ENCODE measurements around the gene SETD2. TPM values are rescaled to one million over a fixed set of nuclear protein-coding genes. Genes with fewer than 3 reads are reported as not detected.

Gene SETD2, protein sequence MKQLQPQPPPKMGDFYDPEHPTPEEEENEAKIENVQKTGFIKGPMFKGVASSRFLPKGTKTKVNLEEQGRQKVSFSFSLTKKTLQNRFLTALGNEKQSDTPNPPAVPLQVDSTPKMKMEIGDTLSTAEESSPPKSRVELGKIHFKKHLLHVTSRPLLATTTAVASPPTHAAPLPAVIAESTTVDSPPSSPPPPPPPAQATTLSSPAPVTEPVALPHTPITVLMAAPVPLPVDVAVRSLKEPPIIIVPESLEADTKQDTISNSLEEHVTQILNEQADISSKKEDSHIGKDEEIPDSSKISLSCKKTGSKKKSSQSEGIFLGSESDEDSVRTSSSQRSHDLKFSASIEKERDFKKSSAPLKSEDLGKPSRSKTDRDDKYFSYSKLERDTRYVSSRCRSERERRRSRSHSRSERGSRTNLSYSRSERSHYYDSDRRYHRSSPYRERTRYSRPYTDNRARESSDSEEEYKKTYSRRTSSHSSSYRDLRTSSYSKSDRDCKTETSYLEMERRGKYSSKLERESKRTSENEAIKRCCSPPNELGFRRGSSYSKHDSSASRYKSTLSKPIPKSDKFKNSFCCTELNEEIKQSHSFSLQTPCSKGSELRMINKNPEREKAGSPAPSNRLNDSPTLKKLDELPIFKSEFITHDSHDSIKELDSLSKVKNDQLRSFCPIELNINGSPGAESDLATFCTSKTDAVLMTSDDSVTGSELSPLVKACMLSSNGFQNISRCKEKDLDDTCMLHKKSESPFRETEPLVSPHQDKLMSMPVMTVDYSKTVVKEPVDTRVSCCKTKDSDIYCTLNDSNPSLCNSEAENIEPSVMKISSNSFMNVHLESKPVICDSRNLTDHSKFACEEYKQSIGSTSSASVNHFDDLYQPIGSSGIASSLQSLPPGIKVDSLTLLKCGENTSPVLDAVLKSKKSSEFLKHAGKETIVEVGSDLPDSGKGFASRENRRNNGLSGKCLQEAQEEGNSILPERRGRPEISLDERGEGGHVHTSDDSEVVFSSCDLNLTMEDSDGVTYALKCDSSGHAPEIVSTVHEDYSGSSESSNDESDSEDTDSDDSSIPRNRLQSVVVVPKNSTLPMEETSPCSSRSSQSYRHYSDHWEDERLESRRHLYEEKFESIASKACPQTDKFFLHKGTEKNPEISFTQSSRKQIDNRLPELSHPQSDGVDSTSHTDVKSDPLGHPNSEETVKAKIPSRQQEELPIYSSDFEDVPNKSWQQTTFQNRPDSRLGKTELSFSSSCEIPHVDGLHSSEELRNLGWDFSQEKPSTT (N-terminal part only)
- 43.5 and 203 TPM in 2 replicates for total RNA-seq (2011; cell fraction: chromatin; rRNA removed; ENCODE audit: low replicate concordance)
- 27.0 and 45.0 TPM in 2 replicates for total RNA-seq (2011; cell fraction: nucleolus; rRNA removed)
- 67.0 and 71.2 TPM in 2 replicates for total RNA-seq (2011; cell fraction: nucleoplasm; rRNA removed)
- 30.0 and 33.6 TPM in 2 replicates for total RNA-seq (2014; rRNA removed)
- total RNA-seq (2014; rRNA removed; fragmentation: Illumina TruSeq; extraction: Trizol): 43.8 and 47.8 TPM in 2 replicates
- 43.7 and 45.3 TPM in 2 replicates for total RNA-seq (2015; rRNA removed; fragmentation: Illumina TruSeq; extraction: Trizol)
- total RNA-seq (2021): 39.3 and 39.5 TPM in 2 replicates
- 22.8 and 25.2 TPM in 2 replicates for polyA plus RNA-seq (2011; rRNA removed)
- polyA plus RNA-seq (2011; cell fraction: cytosol; rRNA removed): 14.6 and 16.8 TPM in 2 replicates
- polyA plus RNA-seq (2011; cell fraction: nucleus; rRNA removed): 28.4 and 29.7 TPM in 2 replicates
- polyA plus RNA-seq (2012): 25.0 and 27.7 TPM in 2 replicates
- 38.6 and 44.0 TPM in 2 replicates for polyA plus RNA-seq (2014; fragmentation: Illumina TruSeq; extraction: Trizol)
- polyA plus RNA-seq (2014; fragmentation: Nextera tagmentation; extraction: Ambion mirVana): 10 to 100 TPM in 1 of 2 experiments, 1 to 10 TPM in 1; 8.2 to 11.0 TPM
- 23.0 and 24.6 TPM in 2 replicates for polyA plus RNA-seq (2014; rRNA removed)
- polyA minus RNA-seq (2011; rRNA and poly(A)+ RNA removed): 86.5 and 93.7 TPM in 2 replicates
- polyA minus RNA-seq (2011; cell fraction: cytosol; rRNA and poly(A)+ RNA removed): 32.7 and 35.5 TPM in 2 replicates
- 37.7 and 69.1 TPM in 2 replicates for polyA minus RNA-seq (2011; cell fraction: nucleus; rRNA and poly(A)+ RNA removed)
- percentile 87 among the genes with signal in this experiment for Bru-seq, nascent RNA
- BruChase-seq, experiment 1, labeled RNA remaining after a 2-hour chase: percentile 93 among the genes with signal in this experiment
- percentile 92 among the genes with signal in this experiment for BruChase-seq, experiment 2, labeled RNA remaining after a 6-hour chase
- long read RNA-seq, experiment 1, partial matches to known transcripts: 63 of 75 reads
- long read RNA-seq, experiment 1, other reads (novel, unspliced or antisense): 12 of 75 reads
- long read RNA-seq, experiment 2, partial matches to known transcripts: 23 of 27 reads
- long read RNA-seq, experiment 2, other reads (novel, unspliced or antisense): 4 of 27 reads
- long read RNA-seq, experiment 3, partial matches to known transcripts: 2 of 6 reads
- long read RNA-seq, experiment 3, other reads (novel, unspliced or antisense): 4 of 6 reads

GRCh38 chr3:47164007-47164881 is at the start of gene SETD2:
TSS of gene SETD2 (minus strand) at chr3:47164113. CDS start at chr3:47163924, 189 bp downstream.
- under 1% methylated on average over 60 of the region's 95 CpGs for WGBS (ENCODE audit: insufficient coverage, low coverage, missing lambda C conversion rate)
- Histone ChIP-seq H3K27ac (ENCODE audit: extremely low read depth, low read depth, low read length) (peak within 1 kb of the TSS; percentile 93), H2AFZ (ENCODE audit: low read depth, low read length) (peak within 1 kb of the TSS; percentile 88), H3K36me3 (ENCODE audit: control insufficient read depth, insufficient read depth, low read length) (peaks cover 18% of the 10 kb centered on the region; the same call in 2 of the 3 replicates), H3K4me2 (ENCODE audit: insufficient read depth, low read length) (peak within 1 kb of the TSS; percentile 92), H3K79me2 (ENCODE audit: control insufficient read depth, insufficient read depth, low read length) (peaks cover 71% of the 10 kb centered on the region), H3K4me1 (replicated peaks in 1 of 2; ENCODE audit: control insufficient read depth in 2 of 2, insufficient read depth in 2 of 2, low read length in 2 of 2) (peaks cover 28 to 32% of the 10 kb centered on the region in 2 experiments; a peak in 4 of 5 replicates), H3K27me3 (ENCODE audit: control insufficient read depth in 2 of 2, insufficient read depth in 2 of 2, low read length in 2 of 2) (no peaks in the 10 kb centered on the region), H3K9me3 (replicated peaks; ENCODE audit: control insufficient read depth, insufficient read depth, low read depth, low read length) (no peaks in the 10 kb centered on the region), H3K9ac (ENCODE audit: insufficient read depth in 1 of 2, low read depth in 2 of 2, low read length in 2 of 2) (peak within 1 kb of the TSS; percentile 96 to 99), H4K20me1 (replicated peaks; ENCODE audit: control insufficient read depth, insufficient read depth, low read length) (peaks cover 12% of the 10 kb centered on the region), H3K9me1 (ENCODE audit: control insufficient read depth, insufficient read depth, low read length) (no peaks in the 10 kb centered on the region), H3K4me3 (peak within 1 kb of the TSS; percentile 67)
- DNase-seq (ENCODE audit: extremely low read depth in 1 of 4, low spot score in 3 of 4): peak; percentile 94 to 96 (median 95)
- intact Hi-C loops (cut with micrococcal nuclease): loop anchor here (1.0 to 2.0 kb wide), 3 partner anchors 86 to 209 kb away; no protein-coding TSS in a partner anchor
- ChIA-PET CTCF (ENCODE audit: low intra/inter-chr PET ratio) (interaction anchor here (0.7 kb wide), 1 partner anchor 160 kb away, joined by 3 read pairs; no protein-coding TSS in a partner anchor), POLR2A (interaction anchor here (0.5 to 2.6 kb wide), 16 partner anchors 9 to 251 kb away, joined by 3 to 14 read pairs (median 4); no protein-coding TSS in a partner anchor)
- in situ Hi-C loops (cut with MboI): no loop called here
- peak; percentile 95 for ATAC-seq
- no TSS peak for BruUV-seq (replicated peaks)
- peak; percentile 70 for FAIRE-seq
- TF ChIP-seq PHF8 (IDR thresholded peaks at IDR 0.05; ENCODE audit: borderline replicate concordance, low read length) (peak; percentile 45; the same call in 1 of the 2 replicates), ZBTB1 (CRISPR knock-in tag; IDR thresholded peaks at IDR 0.05; ENCODE audit: borderline replicate concordance, low read depth) (no peak; the same call in 1 of the 2 replicates), ZNF253 (CRISPR knock-in tag; conservative IDR thresholded peaks at IDR 0.05) (no peak), NR1H2 (CRISPR knock-in tag; IDR thresholded peaks at IDR 0.05) (no peak), HNRNPH1 (optimal IDR thresholded peaks at IDR 0.05; ENCODE audit: low read depth, low read length) (no peak), KLF6 (CRISPR knock-in tag; IDR thresholded peaks at IDR 0.05; ENCODE audit: borderline replicate concordance) (no peak), NFRKB (IDR thresholded peaks at IDR 0.05; ENCODE audit: low read depth) (0 out of 2 replicates have a peak, but pooled peaks have one; percentile 54), ZNF830 (CRISPR knock-in tag; IDR thresholded peaks at IDR 0.05) (peak; percentile 73; the same call in 1 of the 2 replicates), SMARCA5 (IDR thresholded peaks at IDR 0.05) (no peak), RBM17 (IDR thresholded peaks at IDR 0.05; ENCODE audit: borderline replicate concordance, low read depth, low read length) (no peak), ZNF75A (CRISPR knock-in tag; IDR thresholded peaks at IDR 0.05) (no peak), TEAD2 (tag; IDR thresholded peaks at IDR 0.05) (no peak)
